Mesendoderm (in vitro differentiated cells): ENCODE measurements around the gene TAS2R39.

Source experiments
- DNase-seq: peaks from one replicate; pipeline ENCODE4 v3.0.0; 2013
- H2AK5ac ChIP-seq: 2 replicates; pipeline ENCODE4 v1.6.1; 2013; ENCODE audit warnings: low read length, inconsistent platforms
- H2BK120ac ChIP-seq: 2 replicates; pipeline ENCODE4 v1.6.1; 2013; ENCODE audit warnings: low read depth, mild to moderate bottlenecking, low read length, moderate library complexity, mixed read lengths
- H2BK15ac ChIP-seq: replicated peaks from 2 replicates; pipeline ENCODE4 v1.6.1; 2013; ENCODE audit warnings: low read depth, mild to moderate bottlenecking, moderate library complexity
- H2BK5ac ChIP-seq: 2 replicates; pipeline ENCODE4 v1.6.1; 2013; ENCODE audit warnings: low read length, inconsistent platforms
- H3K18ac ChIP-seq: 2 replicates; pipeline ENCODE4 v1.6.1; 2013; ENCODE audit warnings: mild to moderate bottlenecking, low read length, mixed read lengths
- H3K23ac ChIP-seq: one replicate; pipeline ENCODE4 v1.6.1; 2013; ENCODE audit warnings: low read length
- H3K27ac ChIP-seq: 2 replicates; pipeline ENCODE4 v1.5.1; 2013; ENCODE audit warnings: low read depth, mild to moderate bottlenecking, inconsistent platforms, low read length, moderate library complexity
- H3K27me3 ChIP-seq: 2 replicates; pipeline ENCODE4 v1.6.1; 2013; ENCODE audit warnings: low read length, control low read depth, mild to moderate bottlenecking, inconsistent platforms; ENCODE audit not compliant: insufficient read depth, poor library complexity
- H3K36me3 ChIP-seq: 2 replicates; pipeline ENCODE4 v1.6.1; 2013; ENCODE audit warnings: low read length, inconsistent platforms; ENCODE audit not compliant: control insufficient read depth, insufficient read depth
- H3K4ac ChIP-seq: one replicate; pipeline ENCODE4 v1.6.1; 2013; ENCODE audit warnings: low read depth, mild to moderate bottlenecking, low read length, moderate library complexity
- H3K4me1 ChIP-seq: 2 replicates; pipeline ENCODE4 v1.6.1; 2013; ENCODE audit warnings: low read depth, low read length, inconsistent platforms; ENCODE audit not compliant: control insufficient read depth
- H3K4me2 ChIP-seq: 2 replicates; pipeline ENCODE4 v1.6.1; 2013; ENCODE audit warnings: low read length
- H3K4me3 ChIP-seq: 2 replicates; pipeline ENCODE4 v1.5.1; 2013; ENCODE audit warnings: mild to moderate bottlenecking, low read length
- H3K56ac ChIP-seq: one replicate; pipeline ENCODE4 v1.6.1; 2013; ENCODE audit warnings: low read length
- H3K79me1 ChIP-seq: 2 replicates; pipeline ENCODE4 v1.6.1; 2013; ENCODE audit warnings: low read length, inconsistent platforms
- H3K79me2 ChIP-seq: 2 replicates; pipeline ENCODE4 v1.6.1; 2013; ENCODE audit warnings: mild to moderate bottlenecking, low read length; ENCODE audit not compliant: control insufficient read depth, insufficient read depth
- H3K9ac ChIP-seq: 2 replicates; pipeline ENCODE4 v1.6.1; 2013; ENCODE audit warnings: low read length, inconsistent platforms
- H4K5ac ChIP-seq: one replicate; pipeline ENCODE4 v1.6.1; 2013; ENCODE audit warnings: low read length
- H4K8ac ChIP-seq: one replicate; pipeline ENCODE4 v1.6.1; 2013; ENCODE audit warnings: low read depth, mild to moderate bottlenecking, control low read depth, low read length, moderate library complexity
- WGBS: extraction: QIAGEN DNeasy Blood & Tissue Kit; methylation state at CpG from one replicate; pipeline ENCODE4 v1.1.7; 2013; ENCODE audit warnings: low lambda C conversion rate, missing lambda C conversion rate; ENCODE audit not compliant: insufficient coverage; ENCODE audit errors: extremely low coverage; 5-methylcytosine and 5-hydroxymethylcytosine counted together

Gene TAS2R39

DNA sequence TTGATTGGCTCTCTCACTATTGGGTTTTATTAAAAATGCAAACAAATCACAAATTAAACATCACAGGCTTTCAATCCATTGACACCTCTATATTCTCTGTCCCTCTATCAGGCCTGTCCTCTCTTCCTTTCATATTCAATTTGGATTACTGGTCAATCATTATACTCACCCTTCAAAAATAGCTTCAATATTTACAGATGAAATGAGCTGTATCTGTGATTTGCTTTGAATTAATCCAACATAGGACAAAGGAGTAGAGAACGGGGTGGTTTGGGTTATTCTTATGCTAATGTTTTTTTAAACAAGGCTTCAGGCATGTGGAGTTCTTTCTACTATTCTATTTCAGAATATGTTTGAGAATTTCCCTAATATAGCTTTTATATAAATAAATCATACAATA, 2.3 kb downstream of the TAS2R39 start:
- H3K56ac ChIP-seq = no peak overlapping the region
- H3K27ac ChIP-seq = no peak overlapping the region
- no peak overlapping the region for H4K8ac ChIP-seq
- H2AK5ac ChIP-seq = no peak overlapping the region
- peaks cover 4% of the 10 kb centered on the region for H3K4me1 ChIP-seq
- H3K27me3 ChIP-seq = no peaks in the 10 kb centered on the region
- no peaks in the 10 kb centered on the region for H3K79me2 ChIP-seq
- no peak overlapping the region for H3K4me3 ChIP-seq
- no peak overlapping the region for H3K18ac ChIP-seq
- no peaks in the 10 kb centered on the region for H3K79me1 ChIP-seq
- H2BK5ac ChIP-seq = no peak overlapping the region
- H4K5ac ChIP-seq = no peak overlapping the region
- DNase-seq = no peak
- WGBS = no CpG with 5 or more reads among the region's 1 CpG
- H3K36me3 ChIP-seq = no peaks in the 10 kb centered on the region
- no peak overlapping the region for H2BK120ac ChIP-seq
- H3K9ac ChIP-seq = no peak overlapping the region
- H3K4me2 ChIP-seq = no peak overlapping the region
- H3K4ac ChIP-seq = no peak overlapping the region
- H2BK15ac ChIP-seq = no peak overlapping the region
- no peak overlapping the region for H3K23ac ChIP-seq

DNA sequence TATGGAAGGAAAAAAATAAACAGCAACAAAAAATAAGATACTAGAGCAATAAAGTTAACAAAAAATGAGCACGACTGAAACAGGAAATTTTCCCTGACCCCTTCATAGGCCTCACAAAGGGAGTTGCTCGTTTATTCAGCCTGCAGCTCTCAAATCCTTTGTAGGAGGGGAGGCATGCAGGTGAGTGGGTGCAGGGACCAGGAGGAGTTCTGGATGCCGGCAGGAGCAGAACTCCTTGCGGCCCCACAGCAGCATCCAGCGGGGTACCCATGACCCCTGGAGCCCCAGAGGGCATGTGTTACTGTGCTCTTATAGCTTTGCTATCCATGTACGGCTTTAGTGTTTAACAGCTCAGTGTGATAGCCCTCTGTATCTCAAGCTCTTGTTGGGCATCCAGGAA, 5.8 kb downstream of the TAS2R39 start:
- H3K18ac ChIP-seq = no peak overlapping the region
- H3K23ac ChIP-seq = no peak overlapping the region
- no peak overlapping the region for H2AK5ac ChIP-seq
- H3K4me2 ChIP-seq = no peak overlapping the region
- no peak overlapping the region for H4K5ac ChIP-seq
- no peak for DNase-seq
- H3K79me2 ChIP-seq = no peaks in the 10 kb centered on the region
- no CpG with 5 or more reads among the region's 6 CpGs for WGBS
- no peak overlapping the region for H2BK5ac ChIP-seq
- H3K4me3 ChIP-seq = no peak overlapping the region
- no peaks in the 10 kb centered on the region for H3K27me3 ChIP-seq
- H3K36me3 ChIP-seq = no peaks in the 10 kb centered on the region
- no peak overlapping the region for H3K56ac ChIP-seq
- no peak overlapping the region for H2BK15ac ChIP-seq
- H3K79me1 ChIP-seq = no peaks in the 10 kb centered on the region
- peaks cover 4% of the 10 kb centered on the region for H3K4me1 ChIP-seq
- no peak overlapping the region for H3K4ac ChIP-seq
- no peak overlapping the region for H2BK120ac ChIP-seq
- H3K9ac ChIP-seq = no peak overlapping the region
- no peak overlapping the region for H4K8ac ChIP-seq
- no peak overlapping the region for H3K27ac ChIP-seq

DNA sequence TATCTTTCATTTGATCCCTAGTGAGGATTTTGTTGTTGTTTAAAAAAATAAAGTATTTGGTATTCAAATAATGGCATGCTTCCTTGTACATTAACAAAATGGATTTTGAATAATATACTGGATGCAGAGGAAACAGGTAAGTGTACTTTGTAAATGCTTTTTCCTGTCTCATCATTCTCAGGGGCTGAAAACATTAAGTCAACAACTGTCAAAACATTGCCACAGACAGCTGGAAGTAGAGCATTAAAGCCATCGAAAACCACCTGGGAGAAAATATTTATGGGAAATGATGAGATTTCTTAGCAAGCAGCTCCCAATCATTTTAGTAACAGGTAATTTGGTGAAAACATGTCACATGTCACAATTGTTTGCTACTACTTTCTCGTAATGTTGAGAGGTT, 10.7 kb downstream of the TAS2R39 start:
- no peaks in the 10 kb centered on the region for H3K27me3 ChIP-seq
- H3K4me2 ChIP-seq = no peak overlapping the region
- H3K27ac ChIP-seq = no peak overlapping the region
- no peak overlapping the region for H3K9ac ChIP-seq
- no peak overlapping the region for H3K4ac ChIP-seq
- H3K4me3 ChIP-seq = no peak overlapping the region
- H3K79me1 ChIP-seq = no peaks in the 10 kb centered on the region
- H2BK5ac ChIP-seq = no peak overlapping the region
- no peak overlapping the region for H2BK120ac ChIP-seq
- no peak for DNase-seq
- peaks cover 4% of the 10 kb centered on the region for H3K4me1 ChIP-seq
- no peak overlapping the region for H2BK15ac ChIP-seq
- H3K79me2 ChIP-seq = no peaks in the 10 kb centered on the region
- H2AK5ac ChIP-seq = no peak overlapping the region
- H4K5ac ChIP-seq = no peak overlapping the region
- H3K56ac ChIP-seq = no peak overlapping the region
- H4K8ac ChIP-seq = no peak overlapping the region
- WGBS = no CpG with 5 or more reads among the region's 2 CpGs
- no peak overlapping the region for H3K23ac ChIP-seq
- H3K36me3 ChIP-seq = no peaks in the 10 kb centered on the region
- no peak overlapping the region for H3K18ac ChIP-seq

DNA sequence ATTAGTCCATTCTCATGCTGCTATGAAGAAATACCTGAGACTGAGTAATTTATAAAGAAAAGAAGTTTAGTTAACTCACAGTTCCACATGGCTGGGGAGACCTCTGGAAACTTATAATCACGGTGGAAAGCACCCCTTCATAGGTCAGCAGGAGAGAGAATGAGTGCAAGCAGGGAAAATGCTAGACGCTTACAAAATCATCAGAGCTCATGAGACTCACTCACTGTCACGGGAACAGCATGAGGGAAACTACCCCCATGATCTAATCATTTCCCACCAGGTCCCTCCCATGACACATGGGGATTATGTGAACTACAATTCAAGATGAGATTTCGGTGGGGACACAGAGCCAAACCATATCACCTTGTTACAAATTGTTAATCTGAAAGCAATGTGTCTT, 15.8 kb downstream of the TAS2R39 start:
- Histone ChIP-seq H3K9ac (no peak overlapping the region), H3K23ac (no peak overlapping the region), H3K27me3 (no peaks in the 10 kb centered on the region), H3K4me3 (no peak overlapping the region), H3K18ac (no peak overlapping the region), H2BK5ac (no peak overlapping the region), H4K8ac (no peak overlapping the region), H4K5ac (no peak overlapping the region), H3K79me2 (no peaks in the 10 kb centered on the region), H3K36me3 (no peaks in the 10 kb centered on the region), H2BK15ac (no peak overlapping the region), H3K4ac (no peak overlapping the region), H3K4me2 (no peak overlapping the region), H3K27ac (no peak overlapping the region), H3K4me1 (peaks cover 2% of the 10 kb centered on the region), H2BK120ac (no peak overlapping the region), H2AK5ac (no peak overlapping the region), H3K56ac (no peak overlapping the region), H3K79me1 (no peaks in the 10 kb centered on the region)
- no peak for DNase-seq
- WGBS = no CpG with 5 or more reads among the region's 4 CpGs

DNA sequence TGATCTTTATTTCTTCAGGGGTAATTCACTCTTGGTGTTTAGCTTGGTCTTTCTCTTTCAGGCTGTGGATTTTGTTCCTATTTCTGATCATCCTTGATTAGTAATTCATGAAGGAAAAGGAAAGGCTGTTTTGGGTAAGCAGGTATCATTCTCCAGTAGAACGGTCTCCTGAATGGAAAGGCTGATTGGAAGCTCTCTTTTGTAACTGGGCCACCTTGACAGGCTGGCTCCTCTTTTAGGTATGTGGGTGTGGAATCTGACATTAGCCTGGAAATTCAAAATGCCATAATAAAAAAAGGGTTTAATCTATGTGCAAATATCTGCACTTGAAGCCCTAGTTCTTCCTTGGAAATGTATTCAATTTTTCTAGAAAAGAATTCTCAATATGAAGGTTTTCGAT, 18.9 kb downstream of the TAS2R39 start:
- Histone ChIP-seq H3K79me1 (no peaks in the 10 kb centered on the region), H3K36me3 (no peaks in the 10 kb centered on the region), H4K5ac (no peak overlapping the region), H3K18ac (no peak overlapping the region), H3K4me1 (peaks cover 2% of the 10 kb centered on the region), H3K56ac (peak overlapping the region; percentile 19), H2BK5ac (no peak overlapping the region), H3K27ac (no peak overlapping the region), H2BK15ac (no peak overlapping the region), H3K4ac (no peak overlapping the region), H3K23ac (no peak overlapping the region), H3K27me3 (no peaks in the 10 kb centered on the region), H4K8ac (no peak overlapping the region), H3K9ac (no peak overlapping the region), H3K4me3 (no peak overlapping the region), H3K4me2 (no peak overlapping the region), H2AK5ac (no peak overlapping the region), H2BK120ac (no peak overlapping the region), H3K79me2 (no peaks in the 10 kb centered on the region)
- DNase-seq = no peak
- no CpG with 5 or more reads among the region's 2 CpGs for WGBS

DNA sequence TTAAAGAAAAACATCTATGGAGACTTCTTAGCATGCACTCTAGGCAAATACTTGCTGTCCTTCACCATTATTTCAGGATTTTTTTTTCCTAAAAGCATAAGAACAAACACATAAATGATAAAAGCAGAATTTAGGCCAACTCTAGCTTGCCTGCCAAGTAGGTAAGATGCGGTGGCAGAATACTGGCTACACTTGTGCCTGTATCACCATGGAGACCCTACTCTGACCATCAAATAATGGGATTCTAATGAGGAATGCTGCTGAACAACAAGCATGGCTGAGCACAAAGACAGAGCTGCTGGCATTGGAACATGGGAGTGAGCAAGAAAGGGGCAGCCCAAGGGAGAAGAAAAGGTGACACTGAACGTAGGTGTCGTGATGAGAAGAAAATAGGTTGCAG, 20.2 kb downstream of the TAS2R39 start:
- H4K5ac ChIP-seq = peak overlapping the region; percentile 50
- no peak overlapping the region for H3K18ac ChIP-seq
- H3K79me1 ChIP-seq = no peaks in the 10 kb centered on the region
- peak; percentile 40 for DNase-seq
- H3K27ac ChIP-seq = no peak overlapping the region
- H2BK15ac ChIP-seq = no peak overlapping the region
- H3K36me3 ChIP-seq = no peaks in the 10 kb centered on the region
- H3K9ac ChIP-seq = no peak overlapping the region
- H3K23ac ChIP-seq = no peak overlapping the region
- H3K4me1 ChIP-seq = peaks cover 2% of the 10 kb centered on the region
- H3K4me3 ChIP-seq = no peak overlapping the region
- peak overlapping the region; percentile 17 for H3K56ac ChIP-seq
- H3K79me2 ChIP-seq = no peaks in the 10 kb centered on the region
- H3K4ac ChIP-seq = no peak overlapping the region
- H2BK5ac ChIP-seq = peak overlapping the region; percentile 70
- H3K27me3 ChIP-seq = no peaks in the 10 kb centered on the region
- no peak overlapping the region for H3K4me2 ChIP-seq
- no peak overlapping the region for H4K8ac ChIP-seq
- WGBS = no CpG with 5 or more reads among the region's 3 CpGs
- no peak overlapping the region for H2BK120ac ChIP-seq
- no peak overlapping the region for H2AK5ac ChIP-seq
